GM18499 (cell line): Measurements from ENCODE around the gene ZNF169.
"Not testable (repeated sequence)": the region's sequence is repeated elsewhere in the genome, so short reads cannot be mapped to it uniquely, and the experiment has no call there.

Source experiments
- ATAC-seq: cut with Tn5 transposase; IDR thresholded peaks from one replicate; pipeline ENCODE4 v1.9.1; 2021; ENCODE audit warnings: moderate number of reproducible peaks; ENCODE audit not compliant: insufficient read depth, unreplicated experiment

The ZNF169 gene

DNA sequence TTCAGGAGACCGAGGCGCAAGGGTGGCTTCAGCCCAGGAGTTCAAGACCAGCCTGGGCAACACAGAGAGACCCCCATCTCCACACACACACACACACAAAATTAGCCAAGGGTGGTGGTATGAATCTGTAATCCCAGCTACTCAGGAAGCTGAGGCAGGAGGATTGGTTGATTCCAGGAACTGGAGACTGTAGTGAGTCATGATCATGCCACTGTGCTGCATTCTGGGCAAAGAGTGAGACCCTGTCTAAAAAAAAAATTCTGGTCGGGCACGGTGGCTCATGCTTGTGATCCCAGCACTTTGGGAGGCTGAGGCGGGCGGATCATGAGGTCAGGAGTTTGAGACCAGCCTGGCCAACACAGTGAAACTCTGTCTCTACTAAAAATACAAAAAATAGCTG lies 80.6 kb downstream of the ZNF169 start:
- ATAC-seq = not testable (repeated sequence)

DNA sequence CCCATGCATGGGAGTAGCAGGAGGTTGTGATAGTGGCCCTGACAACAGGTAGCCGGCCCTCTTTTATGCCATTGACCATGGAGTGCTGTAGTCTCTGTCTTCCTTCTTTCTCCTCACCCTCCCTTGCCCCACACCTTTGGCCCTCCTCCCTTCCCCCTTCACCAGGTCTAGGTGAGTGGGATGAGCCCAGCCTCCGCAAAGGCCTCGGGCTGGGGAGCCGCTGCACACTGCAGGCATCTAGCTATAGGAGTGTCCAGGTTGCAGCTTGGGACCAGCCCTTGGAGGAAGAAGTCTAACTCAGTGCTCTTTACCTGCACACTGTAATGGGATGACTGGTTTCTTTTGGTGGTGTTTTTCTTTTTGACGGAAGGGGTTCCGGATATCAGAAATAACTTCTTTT lies 81.7 kb downstream of the ZNF169 start:
- ATAC-seq = not testable (repeated sequence)

GRCh38 chr9:94341703-94342102 lies 82.6 kb downstream of the ZNF169 start:
- not testable (repeated sequence) for ATAC-seq

DNA sequence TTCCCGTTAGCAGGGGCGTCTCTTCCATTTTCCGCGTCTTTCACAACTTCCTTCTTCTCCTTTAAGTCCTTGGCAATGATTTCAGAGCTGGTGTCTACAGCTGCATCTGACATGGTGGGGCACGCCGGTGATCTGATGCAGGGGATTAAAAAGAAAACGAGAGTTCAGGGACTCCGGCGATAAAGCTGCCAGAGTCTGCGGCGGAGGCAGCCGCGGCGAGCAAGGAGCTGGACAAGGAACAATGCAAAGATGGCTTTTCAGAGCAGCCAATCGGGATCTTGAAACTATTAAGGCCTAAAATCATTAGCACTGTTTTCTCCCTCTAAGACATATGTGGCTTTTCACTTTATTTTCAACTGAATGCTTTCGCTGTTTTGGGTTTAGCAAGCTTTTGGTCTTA lies 88.4 kb downstream of the ZNF169 start:
- not testable (repeated sequence) for ATAC-seq

DNA sequence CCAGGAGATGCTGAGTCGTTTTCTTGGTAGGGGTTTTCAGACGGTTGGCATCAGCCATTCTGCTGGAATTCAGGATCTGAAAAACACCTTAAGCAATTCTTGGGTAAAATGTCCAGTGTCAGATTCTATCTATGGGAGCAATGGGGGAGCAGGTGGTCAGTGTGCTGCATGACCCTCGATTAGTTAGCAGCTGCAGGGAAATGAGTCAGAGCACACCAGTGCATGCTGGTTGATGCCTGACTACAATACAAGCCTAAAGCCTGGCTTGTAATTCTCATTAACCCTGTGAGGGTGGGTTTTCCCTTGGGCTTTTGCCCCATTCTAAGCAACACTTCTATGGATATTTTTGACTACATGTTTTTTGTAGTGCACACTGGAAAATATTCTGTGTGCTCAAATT lies 89.7 kb downstream of the ZNF169 start:
- not testable (repeated sequence) for ATAC-seq
